IMR-90 (cell line): ENCODE measurements around the gene ELOA. TPM values are rescaled to one million over a fixed set of nuclear protein-coding genes. Genes with fewer than 3 reads are reported as not detected.

ENCODE experiments used
- ATAC-seq: fragments of 200-7000 bp; cut with Tn5 transposase; 2 replicates; pipeline ENCODE4 v1.9.1; 2020; ENCODE audit warnings: low read depth, mild to moderate bottlenecking, moderate library complexity
- BruUV-seq: library from RNA; stranded (reverse); fragments of 400-500 nt; replicated peaks from 2 replicates; lab custom pipeline; 2021; lab: Mats Ljungman, UMichigan
- CTCF ChIA-PET: fragments of 300-600 bp; formaldehyde crosslinking; extraction: SDS; loops from one replicate; lab custom pipeline; 2021; ENCODE audit warnings: antibody characterized with exemption; lab: Yijun Ruan, JAX
- POLR2A ChIA-PET: fragments of 300-600 bp; sonication (Branson Sonifier 250); formaldehyde crosslinking; loops from one replicate; lab custom pipeline; 2022; ENCODE audit warnings: antibody characterized with exemption; ENCODE audit not compliant: unreplicated experiment; lab: Charles Lee
- DNase-seq: peaks from one replicate; pipeline ENCODE4 v3.0.0; 2013
- H2AFZ ChIP-seq: replicated peaks from 2 replicates; pipeline ENCODE3; 2013; ENCODE audit warnings: low read length, mild to moderate bottlenecking; ENCODE audit not compliant: poor library complexity
- H2AK5ac ChIP-seq: 2 replicates; pipeline ENCODE4 v1.6.1; 2013; ENCODE audit warnings: low read depth, low read length, inconsistent platforms
- H2AK9ac ChIP-seq: replicated peaks from 2 replicates; pipeline ENCODE3; 2013; ENCODE audit warnings: mild to moderate bottlenecking, low read depth, low read length, moderate library complexity; ENCODE audit not compliant: poor library complexity
- H2BK120ac ChIP-seq: 2 replicates; pipeline ENCODE4 v1.6.1; 2013; ENCODE audit warnings: low read depth, low read length, inconsistent platforms
- H2BK15ac ChIP-seq: 3 replicates; pipeline ENCODE4 v1.6.1; 2013; ENCODE audit warnings: low read depth, low read length, inconsistent platforms
- H2BK20ac ChIP-seq: 2 replicates; pipeline ENCODE4 v1.6.1; 2013; ENCODE audit warnings: low read depth, mild to moderate bottlenecking, inconsistent platforms, low read length, moderate library complexity
- H2BK5ac ChIP-seq: 2 replicates; pipeline ENCODE4 v1.6.1; 2013; ENCODE audit warnings: mild to moderate bottlenecking, low read depth, low read length, inconsistent platforms; ENCODE audit not compliant: poor library complexity, severe bottlenecking
- H3K14ac ChIP-seq: replicated peaks from 2 replicates; pipeline ENCODE4 v1.6.1; 2013; ENCODE audit warnings: low read depth, low read length, inconsistent platforms
- H3K18ac ChIP-seq: 2 replicates; pipeline ENCODE4 v1.6.1; 2013; ENCODE audit warnings: low read depth, low read length, control low read depth
- H3K23ac ChIP-seq: 2 replicates; pipeline ENCODE4 v1.6.1; 2013; ENCODE audit warnings: low read depth, low read length, inconsistent platforms
- H3K27ac ChIP-seq: 2 replicates; pipeline ENCODE4 v1.5.1; 2013; ENCODE audit warnings: mild to moderate bottlenecking, control low read depth, low read length; ENCODE audit not compliant: insufficient read depth
- H3K27me3 ChIP-seq: 2 replicates; pipeline ENCODE4 v1.6.1; 2013; ENCODE audit warnings: low read length; ENCODE audit not compliant: control insufficient read depth, insufficient read depth
- H3K36me3 ChIP-seq: 2 replicates; pipeline ENCODE4 v1.6.1; 2013; ENCODE audit warnings: low read length, mixed read lengths; ENCODE audit not compliant: control insufficient read depth, insufficient read depth
- H3K4ac ChIP-seq: 2 replicates; pipeline ENCODE4 v1.6.1; 2013; ENCODE audit warnings: low read depth, low read length, inconsistent platforms
- H3K4me1 ChIP-seq: 2 replicates; pipeline ENCODE4 v1.6.1; 2013; ENCODE audit warnings: low read length, mixed read lengths; ENCODE audit not compliant: control insufficient read depth, insufficient read depth
- H3K4me2 ChIP-seq: 2 replicates; pipeline ENCODE4 v1.6.1; 2013; ENCODE audit warnings: low read depth, mild to moderate bottlenecking, control low read depth, low read length, moderate library complexity
- H3K4me3 ChIP-seq: 2 replicates; pipeline ENCODE4 v1.5.1; 2013; ENCODE audit warnings: low read depth, mild to moderate bottlenecking, control low read depth, low read length, moderate library complexity; ENCODE audit not compliant: insufficient read depth
- H3K56ac ChIP-seq: 2 replicates; pipeline ENCODE4 v1.6.1; 2013; ENCODE audit warnings: low read length, inconsistent platforms; ENCODE audit not compliant: insufficient read depth; ENCODE audit errors: extremely low read depth
- H3K79me1 ChIP-seq, 2 experiments: 2 replicates each; pipeline ENCODE4 v1.6.1; 2013; ENCODE audit warnings: low read length in 2 of 2, inconsistent platforms in 1 of 2, low read depth in 1 of 2
- H3K9ac ChIP-seq: 2 replicates; pipeline ENCODE4 v1.6.1; 2013; ENCODE audit warnings: low read depth, low read length, control low read depth
- H3K9me1 ChIP-seq: 2 replicates; pipeline ENCODE4 v1.6.1; 2013; ENCODE audit warnings: low read length, inconsistent platforms; ENCODE audit not compliant: insufficient read depth
- H3K9me3 ChIP-seq: 2 replicates; pipeline ENCODE4 v1.6.1; 2013; ENCODE audit warnings: low read length; ENCODE audit not compliant: control insufficient read depth, insufficient read depth
- H4K20me1 ChIP-seq: 2 replicates; pipeline ENCODE4 v1.6.1; 2013; ENCODE audit warnings: low read length, inconsistent platforms; ENCODE audit not compliant: insufficient read depth
- H4K5ac ChIP-seq: 2 replicates; pipeline ENCODE4 v1.6.1; 2013; ENCODE audit warnings: mild to moderate bottlenecking, low read depth, low read length, control low read depth
- H4K8ac ChIP-seq, 2 experiments: 2 replicates each; pipeline ENCODE4 v1.6.1; 2013; ENCODE audit warnings: low read depth in 2 of 2, low read length in 2 of 2, control low read depth in 1 of 2, inconsistent platforms in 1 of 2
- H4K91ac ChIP-seq: 2 replicates; pipeline ENCODE4 v1.6.1; 2013; ENCODE audit warnings: low read depth, low read length, inconsistent platforms; ENCODE audit not compliant: insufficient read depth
- FOS ChIP-seq: fragments of 150-350 bp; IDR thresholded peaks from 2 replicates; pipeline ENCODE4 v1.6.1; 2016; ENCODE audit warnings: low read depth, low read length
- MAFK ChIP-seq: IDR thresholded peaks from 2 replicates; pipeline ENCODE4 v1.6.1; 2012; ENCODE audit warnings: low read depth, low read length, improper control_type of control experiment
- RFX5 ChIP-seq: IDR thresholded peaks from 2 replicates; pipeline ENCODE4 v1.8.0; 2012; ENCODE audit warnings: low read depth, mild to moderate bottlenecking, low read length, moderate library complexity
- WGBS, 2 experiments: methylation state at CpG; one replicate each; pipeline versions ENCODE4 v1.1.5 to v1.1.7; 2013; ENCODE audit warnings: missing lambda C conversion rate in 2 of 2; ENCODE audit not compliant: insufficient read length in 1 of 2; ENCODE audit errors: extremely low coverage in 2 of 2; 5-methylcytosine and 5-hydroxymethylcytosine counted together
- dilution Hi-C: fragments of 300-500 bp; cut with HindIII; formaldehyde crosslinking; loops from one replicate; pipeline ENCODE4 v1.14.3; 2018; ENCODE audit warnings: low sequenced_read_pairs; ENCODE audit not compliant: unreplicated experiment
- in situ Hi-C: fragments of 300-500 bp; cut with MboI; formaldehyde crosslinking; loops from 3 replicates; pipeline ENCODE4 v1.14.3; 2019; ENCODE audit warnings: low sequenced_read_pairs, inconsistent platforms, mixed read lengths
- intact Hi-C: fragments of 100-400 bp; cut with micrococcal nuclease; formaldehyde crosslinking; loops from 2 replicates; pipeline ENCODE4 v1.10.0; 2022
- polyA plus RNA-seq, 3 experiments: library from polyadenylated mRNA; depleted of rRNA; stranded (reverse); fragments of >200 nt; gene quantifications; 2 replicates each; pipeline ENCODE4 v1.2.3, GENCODE V29; 2012; ENCODE audit warnings: low replicate concordance in 1 of 3
- total RNA-seq: library from RNA; depleted of rRNA; stranded (reverse); fragments of >200 nt; gene quantifications from 2 replicates; pipeline ENCODE4 v1.2.3, GENCODE V29; 2012
- TF ChIP-seq, protein P1 (sequence below): conservative IDR thresholded peaks from 2 replicates; pipeline ENCODE4 v1.5.1; 2012; ENCODE audit warnings: mild to moderate bottlenecking, low read depth, low read length, improper control_type of control experiment

The ELOA gene
- total and polyA plus RNA-seq, 2 of the 4 experiments (the other 2 are of a cell fraction), result 22.9 to 40.7 TPM

GRCh38 chr1:23745515-23745914 is 2.2 kb downstream of the ELOA start:
- BruUV-seq, result no TSS peak
- H2BK120ac ChIP-seq, result no peak overlapping the region
- no peak overlapping the region for H3K4ac ChIP-seq
- H3K27ac ChIP-seq, result no peak overlapping the region
- H3K9ac ChIP-seq, result no peak overlapping the region
- peaks cover 4% of the 10 kb centered on the region for H3K36me3 ChIP-seq
- no peak overlapping the region for H3K4me2 ChIP-seq
- H4K91ac ChIP-seq, result no peak overlapping the region
- ATAC-seq, result no peak
- H3K4me1 ChIP-seq, result peaks cover 2% of the 10 kb centered on the region
- H3K9me1 ChIP-seq, result peaks cover 3% of the 10 kb centered on the region; the same call in 1 of the 2 replicates
- H2AK5ac ChIP-seq, result no peak overlapping the region
- H2AK9ac ChIP-seq, result no peak overlapping the region
- H3K56ac ChIP-seq, result no peak overlapping the region
- ChIA-PET POLR2A (no interaction called here), CTCF (interaction anchor here (0.5 to 1.1 kb wide), 6 partner anchors 8 to 366 kb away, joined by 3 to 4 read pairs (median 3); partner anchors contain the start of gene RPL11)
- no peak overlapping the region for H2BK20ac ChIP-seq
- H3K14ac ChIP-seq, result no peak overlapping the region
- no peaks in the 10 kb centered on the region for H3K9me3 ChIP-seq
- H3K4me3 ChIP-seq, result no peak overlapping the region
- H3K27me3 ChIP-seq, result no peaks in the 10 kb centered on the region
- no peak overlapping the region for H2BK5ac ChIP-seq
- DNase-seq, result peak; percentile 62
- no peak overlapping the region for H4K8ac ChIP-seq
- no peak overlapping the region for H2AFZ ChIP-seq
- H3K23ac ChIP-seq, result no peak overlapping the region
- H4K5ac ChIP-seq, result no peak overlapping the region
- H2BK15ac ChIP-seq, result no peak overlapping the region
- TF ChIP-seq MAFK (peak; percentile 60), RFX5 (no peak), FOS (no peak)
- TF ChIP-seq, protein P1, sequence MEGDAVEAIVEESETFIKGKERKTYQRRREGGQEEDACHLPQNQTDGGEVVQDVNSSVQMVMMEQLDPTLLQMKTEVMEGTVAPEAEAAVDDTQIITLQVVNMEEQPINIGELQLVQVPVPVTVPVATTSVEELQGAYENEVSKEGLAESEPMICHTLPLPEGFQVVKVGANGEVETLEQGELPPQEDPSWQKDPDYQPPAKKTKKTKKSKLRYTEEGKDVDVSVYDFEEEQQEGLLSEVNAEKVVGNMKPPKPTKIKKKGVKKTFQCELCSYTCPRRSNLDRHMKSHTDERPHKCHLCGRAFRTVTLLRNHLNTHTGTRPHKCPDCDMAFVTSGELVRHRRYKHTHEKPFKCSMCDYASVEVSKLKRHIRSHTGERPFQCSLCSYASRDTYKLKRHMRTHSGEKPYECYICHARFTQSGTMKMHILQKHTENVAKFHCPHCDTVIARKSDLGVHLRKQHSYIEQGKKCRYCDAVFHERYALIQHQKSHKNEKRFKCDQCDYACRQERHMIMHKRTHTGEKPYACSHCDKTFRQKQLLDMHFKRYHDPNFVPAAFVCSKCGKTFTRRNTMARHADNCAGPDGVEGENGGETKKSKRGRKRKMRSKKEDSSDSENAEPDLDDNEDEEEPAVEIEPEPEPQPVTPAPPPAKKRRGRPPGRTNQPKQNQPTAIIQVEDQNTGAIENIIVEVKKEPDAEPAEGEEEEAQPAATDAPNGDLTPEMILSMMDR, result peak; percentile 45
- intact Hi-C loops (no loop called here), in situ Hi-C loops (no loop called here), dilution Hi-C loops (no loop called here)
- H3K18ac ChIP-seq, result no peak overlapping the region
- H4K20me1 ChIP-seq, result peaks cover 47% of the 10 kb centered on the region
- no CpG with 5 or more reads among the region's 1 CpG for WGBS, 2 experiments
- H3K79me1 ChIP-seq, result peaks cover 25 to 67% of the 10 kb centered on the region in 2 experiments
